DMS153 treated with DMSO at 0.1 percent for 48 hours (cell line): ENCODE results near the gene RAD54L.
"Not testable (repeated sequence)": the region's sequence is repeated elsewhere in the genome, so short reads cannot be mapped to it uniquely, and the experiment has no call there.

Experiments
- DNase-seq: peaks from one replicate; lab custom pipeline; 2025; ENCODE audit not compliant: unreplicated experiment; lab: John Stamatoyannopoulos, UW

RAD54L gene

DNA sequence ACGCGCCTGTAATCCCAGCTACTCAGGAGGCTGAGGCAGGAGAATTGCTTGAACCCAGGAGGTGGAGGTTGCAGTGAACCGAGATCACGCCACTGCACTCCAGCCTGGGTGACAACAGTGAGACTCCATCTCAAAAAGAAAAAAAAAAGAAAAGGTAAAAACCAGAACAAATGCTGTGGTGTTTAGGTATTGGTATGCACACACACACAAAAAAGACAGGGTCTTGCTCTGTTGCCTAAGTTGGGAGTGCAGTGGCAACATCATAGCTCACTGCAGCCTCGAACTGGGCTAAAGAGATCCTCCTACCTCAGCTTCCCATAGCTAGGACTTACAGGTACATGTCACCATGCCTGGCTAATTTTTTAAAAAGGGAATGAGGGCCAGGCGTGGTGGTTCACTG lies 71.7 kb downstream of the RAD54L start:
- DNase-seq, result not testable (repeated sequence)

DNA sequence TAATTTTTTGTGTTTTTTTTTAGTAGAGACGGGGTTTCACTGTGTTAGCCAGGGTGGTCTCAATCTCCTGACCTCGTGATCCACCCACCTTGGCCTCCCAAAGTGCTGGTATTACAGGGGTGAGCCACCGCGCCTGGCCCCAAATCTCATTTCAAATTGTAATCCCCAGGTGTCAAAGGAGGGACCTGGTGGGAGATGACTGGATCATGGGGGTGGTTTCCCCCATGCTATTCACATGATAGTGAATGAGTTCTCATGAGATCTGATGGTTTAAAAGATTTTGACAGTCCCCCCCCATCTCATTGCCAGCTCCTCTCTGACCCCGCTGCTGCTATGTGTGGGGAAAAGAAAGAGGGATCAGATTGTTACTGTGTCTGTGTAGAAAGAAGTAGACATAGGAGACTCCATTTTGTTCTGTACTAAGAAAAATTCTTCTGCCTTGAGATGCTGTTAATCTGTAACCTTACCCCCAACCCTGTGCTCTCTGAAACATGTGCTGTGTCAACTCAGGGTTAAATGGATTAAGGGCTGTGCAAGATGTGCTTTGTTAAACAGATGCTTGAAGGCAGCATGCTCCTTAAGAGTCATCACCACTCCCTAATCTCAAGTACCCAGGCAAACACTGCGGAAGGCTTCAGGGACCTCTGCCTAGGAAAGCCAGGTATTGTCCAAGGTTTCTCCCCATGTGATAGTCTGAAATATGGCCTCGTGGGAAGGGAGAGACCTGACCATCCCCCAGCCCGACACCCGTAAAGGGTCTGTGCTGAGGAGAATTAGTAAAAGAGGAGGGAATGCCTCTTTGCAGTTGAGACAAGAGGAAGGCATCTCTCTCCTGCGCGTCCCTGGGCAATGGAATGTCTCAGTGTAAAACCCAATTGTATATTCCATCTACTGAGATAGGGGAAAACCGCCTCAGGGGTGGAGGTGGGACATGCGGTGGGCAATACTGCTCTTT lies 72.7 kb downstream of the RAD54L start:
- not testable (repeated sequence) for DNase-seq

DNA sequence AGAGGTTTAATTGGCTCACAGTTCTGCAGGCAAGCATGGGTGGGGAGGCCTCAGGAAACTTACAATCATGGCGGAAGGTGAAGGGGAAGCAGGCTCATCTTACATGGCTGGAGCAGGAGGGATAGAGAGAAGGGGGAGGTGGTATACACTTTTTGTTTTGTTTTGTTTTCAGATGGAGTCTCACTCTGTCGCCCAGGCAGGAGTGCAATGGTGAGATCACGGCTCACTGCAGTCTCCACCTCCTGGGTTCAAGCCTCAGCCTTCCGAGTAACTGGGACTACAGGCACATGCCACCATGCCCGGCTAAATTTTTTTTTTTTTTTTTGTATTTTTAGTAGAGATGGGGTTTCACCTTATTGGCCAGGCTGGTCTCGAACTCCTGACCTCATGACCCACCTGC lies 74.6 kb downstream of the RAD54L start:
- DNase-seq, result not testable (repeated sequence)

DNA sequence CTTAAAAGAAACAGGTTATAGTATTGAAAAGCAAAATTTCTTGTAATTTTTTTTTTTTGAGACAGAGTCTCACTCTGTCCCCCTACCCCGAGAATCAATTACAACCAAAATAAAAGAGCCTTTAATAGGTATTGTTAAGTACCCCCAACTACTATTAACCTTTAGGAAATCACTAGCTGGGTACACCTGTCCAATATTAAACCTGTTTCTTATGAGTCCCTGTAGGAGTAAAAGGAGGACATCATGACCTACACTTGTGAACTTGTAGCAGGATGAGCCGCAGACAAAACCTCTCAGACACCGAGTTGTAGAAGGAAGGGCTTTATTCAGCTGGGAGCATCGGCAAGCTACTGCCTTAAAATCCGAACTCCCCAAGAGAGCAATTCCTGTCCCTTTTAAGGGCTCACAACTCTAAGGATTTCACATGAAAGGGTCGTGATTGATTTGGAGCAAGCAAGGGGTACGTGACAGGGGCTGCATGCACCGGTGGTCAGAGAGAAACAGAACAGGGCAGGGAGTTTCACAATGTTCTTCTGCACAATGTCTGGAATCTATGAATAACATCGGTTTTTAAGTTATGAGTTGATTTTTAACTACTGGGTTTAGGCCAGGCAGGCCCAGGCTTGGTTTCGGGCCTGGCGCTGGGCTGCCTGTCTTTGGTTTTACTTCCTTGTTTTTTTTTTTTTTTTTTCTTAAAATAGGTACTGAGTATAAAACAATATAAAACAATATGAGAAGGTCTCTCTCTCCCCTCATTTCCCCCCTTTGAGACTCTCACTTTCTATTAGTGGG lies 77.9 kb downstream of the RAD54L start:
- not testable (repeated sequence) for DNase-seq
